ENCODE measurements around the gene PGAP2. TPM values are rescaled to one million over a fixed set of nuclear protein-coding genes. Genes with fewer than 3 reads are reported as not detected.

PGAP2 gene
- total RNA-seq, 1 donor from 2014 or later = 21.6 TPM

DNA sequence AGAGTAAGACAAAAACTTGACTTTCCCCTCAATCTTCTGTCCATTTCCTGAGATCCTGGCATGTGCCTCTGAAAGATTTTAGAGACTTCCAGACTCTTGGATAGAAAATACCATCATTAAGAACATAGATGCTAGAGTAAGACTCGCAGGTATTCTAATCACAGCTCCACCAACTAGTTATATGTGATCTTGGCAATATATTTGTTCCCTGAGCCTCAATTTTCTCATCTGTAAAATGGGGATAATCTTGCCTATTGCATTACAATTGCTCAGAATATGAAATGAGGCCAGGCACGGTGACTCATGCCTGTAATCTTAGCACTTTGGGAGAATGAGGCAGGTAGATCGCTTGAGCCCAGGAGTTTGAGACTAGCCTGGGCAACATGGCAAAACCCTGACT, 21.7 kb downstream of the PGAP2 start:
- intact Hi-C loops (cut with micrococcal nuclease) = no loop called here

DNA sequence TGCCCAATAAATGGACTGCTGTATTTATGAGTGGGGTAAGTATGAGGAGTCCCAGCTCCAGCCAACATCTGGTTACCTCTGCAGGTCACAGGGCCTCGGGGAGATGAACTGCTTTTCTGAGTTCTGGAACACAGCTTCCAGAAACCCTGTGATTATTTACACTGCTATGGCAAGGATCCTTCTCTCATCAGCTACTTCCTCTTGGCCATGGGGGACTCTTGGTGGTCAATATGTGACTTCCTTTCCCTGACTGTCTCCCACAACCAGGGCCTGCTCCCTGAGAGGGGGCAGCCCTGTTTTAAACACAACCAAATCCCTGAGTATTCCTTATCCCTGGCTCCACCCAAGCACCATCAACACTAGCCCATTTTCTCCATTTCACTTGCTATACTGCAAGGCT, 22.4 kb downstream of the PGAP2 start:
- intact Hi-C loops (cut with micrococcal nuclease) = no loop called here

DNA sequence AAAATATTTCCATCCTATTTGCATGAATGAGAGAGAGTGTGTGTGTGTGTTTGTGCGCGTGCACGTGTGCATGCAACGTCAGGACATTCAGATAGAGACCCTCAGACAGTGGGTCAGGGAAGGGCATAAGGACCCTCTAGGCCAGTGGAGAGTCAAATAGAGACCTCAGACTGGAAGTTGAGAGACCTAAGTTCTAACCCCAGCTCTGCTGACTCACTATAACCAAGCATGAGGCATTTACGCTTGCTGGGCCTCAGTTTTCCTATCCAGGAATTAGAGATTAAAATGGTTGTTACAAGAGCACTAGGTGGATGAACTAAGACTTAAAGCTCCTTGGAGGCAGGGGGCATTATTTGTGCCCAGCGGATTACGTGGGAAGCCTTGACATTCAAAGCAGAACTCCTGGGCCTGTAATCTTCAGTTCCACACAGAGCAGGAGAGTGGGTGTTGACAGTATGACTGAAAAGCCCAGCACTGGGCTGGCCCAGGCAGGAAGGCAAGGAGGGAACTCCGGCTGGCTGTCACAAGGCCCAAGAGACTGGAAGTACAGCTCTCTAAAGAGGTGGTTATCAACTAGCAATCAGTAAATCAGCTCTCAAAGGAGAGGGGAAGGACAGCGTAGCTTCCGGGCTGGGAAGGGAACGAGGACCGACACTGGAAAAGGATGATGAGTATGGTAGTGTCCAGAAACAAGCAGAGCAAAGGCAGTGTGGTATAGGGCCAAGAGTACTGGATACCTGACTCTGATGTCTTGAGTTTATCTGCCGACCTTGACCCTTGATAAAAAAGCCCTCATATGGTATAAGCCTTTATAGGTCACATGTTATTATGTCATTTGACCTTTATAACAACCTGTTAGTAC, 23.2 kb downstream of the PGAP2 start:
- intact Hi-C loops (cut with micrococcal nuclease) = no loop called here

DNA sequence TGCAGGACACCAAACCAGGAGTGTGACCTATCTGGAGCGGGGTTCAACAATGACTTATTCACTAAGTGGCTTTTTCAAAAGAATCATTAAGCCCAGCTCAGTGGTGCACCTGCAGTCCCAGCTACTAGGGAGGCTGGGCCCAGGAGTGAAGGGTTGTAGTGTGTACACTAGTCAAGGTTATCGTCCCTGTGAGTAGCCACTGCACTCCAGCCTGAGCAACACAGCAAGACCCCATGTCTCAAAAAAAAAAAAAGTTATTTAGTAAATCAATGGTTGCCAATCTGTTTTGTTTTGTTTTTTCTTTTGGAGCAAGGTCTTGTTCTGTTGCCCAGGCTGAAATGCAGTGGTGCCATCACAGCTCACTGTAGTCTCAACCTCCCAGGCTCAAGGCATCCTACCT, 24.5 kb downstream of the PGAP2 start:
- intact Hi-C loops (cut with micrococcal nuclease) = no loop called here

DNA sequence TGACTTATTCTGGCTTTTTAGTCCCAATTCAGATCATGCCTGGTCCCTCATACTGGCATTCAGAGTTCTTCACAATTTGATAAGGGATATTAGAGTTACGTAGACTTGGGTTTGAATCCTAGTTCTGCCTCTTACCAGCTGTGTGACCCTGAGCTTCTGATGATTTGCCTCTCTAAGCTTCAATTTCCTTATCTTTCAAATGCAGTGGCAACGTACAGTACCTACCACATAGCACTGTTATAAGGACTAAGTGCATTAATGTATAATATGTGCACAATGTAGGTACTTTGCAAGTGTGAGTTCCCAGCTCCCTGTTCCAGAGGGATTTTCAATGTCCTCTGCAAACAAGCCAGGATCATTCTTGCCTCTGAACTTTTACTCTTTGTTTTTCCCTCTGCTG, 25.1 kb downstream of the PGAP2 start:
- intact Hi-C loops (cut with micrococcal nuclease) = no loop called here

DNA sequence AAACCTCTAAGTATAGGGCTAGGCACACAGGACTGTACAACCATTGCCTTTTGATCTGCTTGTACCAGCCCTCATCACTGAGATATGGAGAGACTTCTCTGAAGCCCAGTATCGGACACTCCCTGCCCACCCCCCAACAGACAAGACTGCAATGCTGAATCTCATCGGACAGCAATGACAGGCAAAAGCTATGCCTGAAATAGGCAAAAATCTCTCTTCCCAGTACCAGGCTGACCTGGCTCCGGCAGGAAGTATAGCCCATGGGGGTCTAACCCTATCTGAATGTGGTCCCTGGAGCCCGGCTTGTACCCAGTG, 25.9 kb downstream of the PGAP2 start:
- intact Hi-C loops (cut with micrococcal nuclease) = no loop called here

DNA sequence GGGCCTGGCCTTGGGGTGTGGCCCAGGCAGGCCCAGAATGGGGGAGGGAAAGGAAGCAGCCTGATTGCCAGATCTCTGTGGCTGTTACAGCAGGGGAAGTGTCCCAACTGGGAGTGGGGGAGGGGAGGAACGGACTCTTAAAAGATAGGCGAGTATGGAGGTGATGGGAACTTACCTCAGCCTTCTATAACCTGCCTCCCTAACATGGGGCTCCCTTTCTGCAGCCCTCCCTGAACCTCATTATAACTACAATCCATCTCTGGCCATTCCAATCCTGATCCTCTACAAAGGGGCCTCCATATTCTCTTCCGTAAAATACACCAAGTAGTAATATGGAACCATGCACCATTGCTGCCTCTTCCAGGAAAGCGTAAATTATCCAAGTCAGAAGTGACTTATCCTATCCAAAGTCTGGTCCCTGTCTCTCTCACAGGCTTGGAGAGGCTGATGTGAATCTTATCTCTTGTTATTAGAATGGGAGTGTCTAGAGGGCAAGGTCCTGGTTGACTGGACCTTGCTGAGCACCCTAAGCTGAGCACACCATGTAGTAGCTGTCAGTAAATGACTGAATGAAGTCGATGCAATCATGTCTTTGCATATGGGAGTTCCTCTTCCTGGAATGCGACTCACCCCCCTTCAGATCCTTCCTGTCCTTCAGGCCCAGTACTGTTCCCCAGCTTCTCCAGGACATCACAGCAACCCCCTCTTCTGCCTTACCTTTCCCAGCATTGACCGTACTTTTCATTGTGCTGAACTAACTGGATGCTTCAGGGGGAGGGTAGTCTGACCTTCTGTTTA, 26.5 kb downstream of the PGAP2 start:
- intact Hi-C loops (cut with micrococcal nuclease) = no loop called here

DNA sequence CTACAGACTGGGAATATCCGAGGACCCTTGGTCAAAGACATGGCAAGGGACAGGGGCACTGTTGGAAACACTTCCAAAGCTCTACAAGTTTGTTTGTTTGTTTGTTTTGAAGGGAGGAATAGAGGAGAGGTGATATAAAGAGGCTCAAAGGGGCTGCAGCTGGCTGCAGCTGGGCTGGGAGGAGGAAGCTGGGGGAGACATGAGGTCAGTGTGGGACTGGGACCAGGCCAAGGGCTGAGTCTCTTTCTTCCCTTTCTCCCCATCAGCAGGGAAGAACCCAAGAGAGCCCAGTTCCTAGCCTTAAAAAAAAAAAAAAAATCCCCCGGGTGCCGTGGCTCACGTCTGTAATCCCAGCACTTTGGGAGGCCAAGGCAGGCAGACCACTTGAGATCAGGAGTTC, 27.4 kb downstream of the PGAP2 start:
- intact Hi-C loops (cut with micrococcal nuclease) = no loop called here

DNA sequence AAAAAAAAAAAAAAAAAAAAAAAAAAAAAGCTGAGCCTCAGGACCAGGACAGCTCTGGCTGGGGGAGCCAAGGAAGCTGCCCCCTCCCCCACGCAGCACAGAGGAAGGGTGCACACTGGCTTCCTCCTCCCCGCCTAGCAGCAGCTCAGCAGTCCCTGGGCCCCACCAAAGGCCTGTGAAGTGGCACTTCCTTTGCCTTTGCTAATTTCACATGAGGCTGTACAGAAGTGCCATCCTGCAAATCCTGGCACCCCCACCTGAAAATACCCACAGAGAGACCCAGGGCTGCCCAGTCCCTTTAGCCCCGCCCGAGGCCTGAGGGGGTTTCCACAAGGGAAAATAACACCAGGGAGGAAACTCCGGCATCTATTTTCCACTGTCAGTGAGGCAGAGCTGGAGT, 28.5 kb downstream of the PGAP2 start:
- intact Hi-C loops (cut with micrococcal nuclease) = loop anchor here (1.0 kb wide), 1 partner anchor 13 kb away; no protein-coding TSS in a partner anchor

DNA sequence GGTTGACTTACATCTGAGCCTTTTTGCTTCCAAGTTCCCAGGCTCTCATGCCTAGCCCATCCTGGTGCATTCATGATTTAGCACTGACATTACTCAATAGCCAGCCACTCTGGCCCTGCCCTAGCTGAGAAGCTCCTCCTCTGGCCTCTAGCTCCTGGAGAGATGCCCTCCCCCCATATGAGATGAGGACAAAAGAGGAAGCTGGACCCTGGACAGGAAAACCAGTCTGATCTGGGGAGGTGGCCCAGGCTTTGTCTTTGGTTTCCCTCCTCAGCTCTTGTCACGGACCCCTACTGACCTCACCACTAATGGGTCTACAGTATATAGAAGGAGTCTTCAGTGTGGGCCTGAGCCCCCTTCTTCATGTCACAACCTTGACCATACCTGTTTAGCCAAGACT, 29.4 kb downstream of the PGAP2 start:
- intact Hi-C loops (cut with micrococcal nuclease) = loop anchor here (1.0 kb wide), 1 partner anchor 13 kb away; no protein-coding TSS in a partner anchor

DNA sequence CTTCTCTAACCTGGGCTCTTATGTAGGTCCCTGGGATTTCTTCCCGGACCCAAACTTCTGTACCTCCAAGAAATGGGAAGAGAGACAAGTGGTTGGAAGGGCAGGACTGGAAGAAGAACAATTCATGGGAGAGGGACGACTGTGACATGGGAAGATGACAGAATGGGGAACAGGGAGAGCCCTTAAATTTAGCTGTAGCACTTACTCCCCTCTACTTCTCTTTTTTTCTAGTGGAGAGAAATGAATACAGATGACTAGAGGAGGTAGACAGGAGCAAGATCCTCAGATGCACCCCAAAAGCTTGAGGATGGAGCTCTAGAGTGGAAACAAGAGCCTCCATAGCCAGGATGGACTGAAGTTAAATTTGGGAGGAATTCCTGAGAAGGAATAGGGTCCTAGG, 30.1 kb downstream of the PGAP2 start:
- intact Hi-C loops (cut with micrococcal nuclease) = no loop called here

DNA sequence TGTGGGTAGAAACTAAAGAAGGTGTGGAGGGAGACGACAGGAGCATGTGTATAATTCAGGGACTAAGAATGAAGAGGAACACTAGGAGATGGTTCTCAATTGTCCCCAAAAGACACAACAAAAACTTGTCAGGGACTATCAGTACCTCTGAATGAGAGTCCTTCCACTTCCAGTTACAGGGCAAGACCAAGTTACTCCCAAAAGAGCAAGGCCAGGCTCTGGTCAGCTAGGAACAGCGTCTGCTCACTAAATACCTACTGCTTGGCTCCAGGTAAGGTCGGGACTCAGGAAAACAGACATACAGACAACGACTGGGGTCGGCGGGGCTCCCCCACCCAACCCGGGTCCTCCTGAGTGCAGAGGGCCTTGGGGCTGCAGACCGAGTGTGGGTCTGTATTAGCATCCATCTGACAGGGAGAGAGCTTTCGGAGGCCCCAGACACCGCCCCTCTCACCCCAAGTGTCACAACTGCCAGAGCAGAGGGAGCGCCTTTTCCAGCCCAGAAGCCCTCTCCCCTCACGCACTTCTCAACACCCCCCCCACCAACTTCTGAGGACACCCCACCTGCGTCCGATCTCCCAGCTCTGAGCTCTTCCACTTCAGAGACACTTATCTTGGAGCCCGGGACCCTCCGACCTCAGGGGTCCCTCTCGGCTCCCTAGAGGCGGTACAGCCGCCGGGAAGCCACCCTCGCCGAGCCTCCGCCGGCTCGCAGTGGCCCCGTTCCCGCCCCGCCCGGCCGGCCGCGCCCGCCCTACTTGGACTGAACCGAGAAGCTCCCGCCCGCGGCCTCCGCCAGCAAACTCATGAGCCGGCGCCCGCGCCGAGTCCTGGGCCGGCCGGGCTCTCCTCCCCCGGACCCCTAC, 31.9 kb downstream of the PGAP2 start:
- intact Hi-C loops (cut with micrococcal nuclease) = loop anchor here (5.0 kb wide), 1 partner anchor 767 kb away; the partner anchor contains the start of gene TRIM68

DNA sequence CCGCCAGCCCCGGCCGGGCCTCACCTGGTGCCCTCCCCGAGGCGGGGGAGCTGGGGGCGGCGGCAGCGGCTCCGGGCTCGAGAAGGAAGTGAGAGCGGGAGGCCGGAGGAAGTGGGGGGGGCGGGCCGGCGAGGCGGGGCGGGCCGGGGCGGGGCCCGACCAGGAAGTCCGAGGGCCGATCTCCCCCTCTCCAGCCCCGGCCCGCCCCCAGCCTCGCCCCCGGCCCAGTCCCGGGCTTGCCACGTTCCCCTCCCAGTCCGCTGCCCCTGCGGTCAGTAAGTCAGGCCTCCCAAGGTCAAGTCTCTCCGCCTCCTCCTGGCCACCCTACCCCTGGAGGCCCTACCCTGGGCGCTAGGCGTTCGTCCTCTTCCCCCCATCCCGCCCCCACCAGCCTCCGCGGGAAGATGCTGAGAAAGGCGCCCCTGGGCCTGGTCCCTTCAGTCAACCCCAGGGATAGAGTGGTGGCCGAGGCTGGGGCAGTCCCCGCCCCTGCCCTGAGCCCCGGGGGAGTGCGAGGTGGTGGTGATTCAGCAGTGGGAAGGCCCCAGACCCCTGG, 32.6 kb downstream of the PGAP2 start, which contains the start of gene RHOG:
Gene RHOG, minus strand, starts transcription at position 90 of the 556 bp plus-strand sequence. CDS start 12,821 bp downstream, outside the sequence.
- intact Hi-C loops (cut with micrococcal nuclease) = loop anchor here (1.0 to 5.0 kb wide), 9 partner anchors 8 to 766 kb away; partner anchors contain the start of genes NUP98, PGAP2, RRM1 and TRIM68

DNA sequence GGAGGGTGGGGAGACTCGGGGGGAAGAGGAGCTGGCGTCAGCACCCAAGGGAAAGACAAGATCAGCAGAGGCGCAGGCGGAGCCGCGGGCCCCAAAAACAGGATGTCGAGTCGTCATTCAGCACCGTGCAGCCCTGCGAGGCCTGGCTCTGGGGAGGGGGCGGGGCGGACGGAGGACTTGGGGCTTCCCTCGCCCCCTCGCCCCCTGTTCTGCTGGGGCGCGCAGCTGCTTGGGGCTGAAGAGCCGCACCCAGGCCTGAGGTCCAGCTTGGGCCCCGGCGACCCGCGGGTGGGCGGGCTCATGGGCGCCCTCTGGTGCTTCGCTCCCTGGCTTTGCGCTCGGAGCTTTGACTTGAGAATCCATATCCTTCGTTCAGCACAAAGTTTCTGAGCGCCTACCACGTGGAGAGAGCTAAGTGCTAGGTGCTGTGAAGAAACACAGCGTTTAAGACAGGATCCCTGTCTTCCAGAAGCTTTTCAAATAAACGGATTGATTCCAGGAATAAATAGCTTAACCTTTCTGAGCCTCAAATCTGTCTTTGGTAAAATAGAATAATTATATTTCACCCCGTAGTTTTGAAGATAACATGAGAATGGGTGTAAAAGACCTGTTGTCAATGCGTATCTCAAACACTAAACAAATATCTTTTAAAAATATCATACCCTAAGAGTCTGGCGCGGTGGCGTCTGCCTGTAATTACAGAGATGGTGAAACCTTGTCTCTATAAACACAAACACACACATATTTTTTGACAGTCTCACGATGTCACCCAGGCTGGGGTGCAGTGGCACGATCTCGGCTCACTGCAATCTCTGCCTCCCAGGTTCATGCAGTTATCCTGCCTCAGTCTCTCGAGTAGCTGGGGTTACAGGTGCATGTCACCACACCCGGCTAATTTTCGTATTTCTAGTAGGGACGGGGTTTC, 33.3 kb downstream of the PGAP2 start:
- intact Hi-C loops (cut with micrococcal nuclease) = loop anchor here (1.0 to 5.0 kb wide), 9 partner anchors 8 to 766 kb away; partner anchors contain the start of genes NUP98, PGAP2, RRM1 and TRIM68

DNA sequence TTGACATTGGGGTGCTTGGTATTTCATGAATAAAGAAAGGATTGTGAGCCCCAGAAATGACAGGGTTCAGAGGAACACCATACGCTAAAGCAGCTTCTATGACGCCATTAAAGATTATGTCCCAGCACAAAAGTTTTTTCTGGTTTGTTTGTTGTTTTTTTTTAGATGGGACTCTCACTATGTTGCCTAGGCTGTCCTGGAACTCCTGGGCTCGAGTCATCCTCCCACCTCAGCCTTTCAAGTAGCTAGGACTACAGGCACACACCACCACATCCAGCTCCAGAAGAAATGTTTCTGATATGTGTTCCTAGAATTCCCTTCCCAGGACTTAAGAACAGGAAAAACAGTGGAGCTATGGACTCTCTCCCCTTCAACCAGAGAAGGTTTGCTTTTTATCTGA, 35.0 kb downstream of the PGAP2 start:
- intact Hi-C loops (cut with micrococcal nuclease) = loop anchor here (5.0 kb wide), 1 partner anchor 764 kb away; the partner anchor contains the start of gene TRIM68

DNA sequence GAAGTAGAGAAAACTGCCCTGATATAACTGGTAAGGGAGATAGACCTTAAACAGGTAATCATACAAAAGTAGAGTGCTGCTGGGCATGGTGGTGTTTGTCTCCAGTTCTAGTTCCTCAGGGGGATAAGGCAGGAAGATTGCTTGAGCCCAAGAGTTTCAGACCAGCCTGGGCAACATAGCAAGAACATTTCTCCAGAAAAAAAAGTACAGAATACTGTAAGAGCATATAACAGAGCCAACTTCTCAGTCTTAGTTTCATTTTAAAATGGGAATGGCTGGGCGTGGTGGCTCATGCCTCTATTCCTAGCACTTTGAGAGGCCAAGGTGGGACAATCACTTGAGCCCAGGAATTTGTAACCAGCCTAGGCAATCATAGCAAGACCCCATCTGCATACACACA, 36.9 kb downstream of the PGAP2 start:
- intact Hi-C loops (cut with micrococcal nuclease) = no loop called here

DNA sequence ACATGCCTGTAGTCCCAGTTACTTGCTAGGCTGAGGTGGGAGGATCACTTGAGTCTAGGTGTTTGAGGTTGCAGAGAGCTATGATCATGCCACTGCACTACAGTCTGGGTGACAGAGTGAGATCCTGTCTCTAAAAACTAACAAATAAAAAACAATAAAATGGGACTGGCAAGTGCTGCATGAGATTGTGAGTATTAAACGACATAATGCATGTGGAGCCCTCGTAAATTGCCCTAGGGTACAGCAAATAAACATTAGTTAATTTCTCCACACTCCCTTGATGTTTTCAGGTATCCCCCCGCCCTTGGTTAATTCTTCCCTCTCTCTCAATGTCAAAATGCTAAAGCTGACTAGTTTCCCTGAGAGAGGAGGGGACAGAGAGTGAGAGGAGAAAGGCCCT, 37.3 kb downstream of the PGAP2 start:
- intact Hi-C loops (cut with micrococcal nuclease) = no loop called here

DNA sequence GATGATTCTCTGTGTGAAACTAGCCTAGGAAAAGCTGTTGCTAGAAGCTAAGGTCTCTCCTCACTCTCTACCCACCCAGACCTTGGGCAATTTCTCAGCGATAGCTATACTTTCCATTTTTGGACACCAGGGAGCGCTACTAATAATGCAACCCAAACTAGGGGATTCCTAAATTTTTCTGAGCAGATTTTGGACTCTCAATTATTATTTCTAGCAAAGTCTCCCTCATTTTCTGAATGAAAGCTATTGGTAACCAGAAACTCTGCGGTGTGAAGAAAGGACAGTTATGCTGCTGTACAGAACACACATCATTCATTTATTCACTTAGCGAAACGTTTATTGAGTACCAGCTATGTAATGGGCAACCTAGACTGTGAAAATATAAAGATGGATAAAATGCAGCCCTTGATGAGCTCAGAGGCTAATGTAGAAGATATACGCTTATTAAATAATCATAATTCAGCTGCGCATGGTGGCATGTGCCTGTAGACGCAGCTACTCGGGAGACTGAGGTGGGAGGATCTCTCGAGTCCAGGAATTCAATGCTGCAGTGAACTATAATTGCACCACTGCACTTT, 41.0 kb downstream of the PGAP2 start:
- intact Hi-C loops (cut with micrococcal nuclease) = loop anchor here (1.0 kb wide), 3 partner anchors 8 to 223 kb away; no protein-coding TSS in a partner anchor

DNA sequence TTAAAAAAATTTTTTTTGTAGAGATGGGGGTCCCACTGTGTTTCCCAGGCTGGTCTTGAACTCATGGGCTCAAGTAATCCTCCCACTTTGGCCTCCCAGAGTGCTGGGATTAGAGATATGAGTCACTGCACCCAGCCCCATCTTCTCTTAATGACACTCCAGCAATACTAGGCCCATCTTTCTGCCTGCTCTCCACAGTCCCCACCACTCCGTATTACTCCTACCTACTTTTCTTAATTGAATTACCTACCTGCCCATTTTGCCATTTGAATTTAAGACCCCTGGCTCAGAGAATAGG, 45.1 kb downstream of the PGAP2 start:
- intact Hi-C loops (cut with micrococcal nuclease) = no loop called here
